COLO668 (cell line): ENCODE data around the gene TIPRL.
"Not testable (repeated sequence)": the region's sequence is repeated elsewhere in the genome, so short reads cannot be mapped to it uniquely, and the experiment has no call there.

Experiments used
- DNase-seq: peaks from one replicate; lab custom pipeline; 2025; ENCODE audit not compliant: unreplicated experiment; lab: John Stamatoyannopoulos, UW

The TIPRL gene

GRCh38 chr1:168178638-168179437, at the start of gene TIPRL:
Gene TIPRL (plus strand): TSS chr1:168178962. CDS start chr1:168179078, 116 bp downstream.
- peak; percentile 97 for DNase-seq

GRCh38 chr1:168129933-168130332, 48.8 kb upstream of the TIPRL start:
- DNase-seq, result no peak

GRCh38 chr1:168134132-168134531, 44.6 kb upstream of the TIPRL start:
- DNase-seq, result no peak

GRCh38 chr1:168134642-168135041, 44.1 kb upstream of the TIPRL start:
- DNase-seq, result no peak

GRCh38 chr1:168135116-168135920, 43.4 kb upstream of the TIPRL start:
- peak; percentile 44 for DNase-seq

- peak; percentile 45 for DNase-seq
Measured at GRCh38 chr1:168135921-168136708, 42.6 kb upstream of the TIPRL start.

- peak; percentile 72 for DNase-seq
Measured at GRCh38 chr1:168136709-168137514, 41.9 kb upstream of the TIPRL start, which contains the start of gene GPR161. Gene GPR161 (minus strand): TSS chr1:168136930. CDS start chr1:168104850, 32,080 bp downstream.

- DNase-seq, result no peak
Measured at GRCh38 chr1:168137515-168137821, 41.3 kb upstream of the TIPRL start.

GRCh38 chr1:168138134-168138533, 40.6 kb upstream of the TIPRL start:
- DNase-seq, result no peak

GRCh38 chr1:168139070-168139469, 39.7 kb upstream of the TIPRL start:
- no peak for DNase-seq

GRCh38 chr1:168141871-168142385, 36.8 kb upstream of the TIPRL start:
- no peak for DNase-seq

GRCh38 chr1:168145184-168146159, 33.3 kb upstream of the TIPRL start:
- peak; percentile 83 for DNase-seq

- no peak for DNase-seq
Measured at GRCh38 chr1:168146160-168146539, 32.6 kb upstream of the TIPRL start.

- no peak for DNase-seq
Measured at GRCh38 chr1:168146626-168147025, 32.1 kb upstream of the TIPRL start.

GRCh38 chr1:168148916-168149315, 29.8 kb upstream of the TIPRL start:
- DNase-seq, result no peak

- DNase-seq, result no peak
Measured at GRCh38 chr1:168150283-168150682, 28.5 kb upstream of the TIPRL start.

- DNase-seq, result no peak
Measured at GRCh38 chr1:168151935-168152334, 26.8 kb upstream of the TIPRL start.

GRCh38 chr1:168154707-168155106, 24.1 kb upstream of the TIPRL start:
- not testable (repeated sequence) for DNase-seq

- no peak for DNase-seq
Measured at GRCh38 chr1:168155910-168156309, 22.9 kb upstream of the TIPRL start.
